Brain pericyte (primary cell): ENCODE measurements around the gene ZNF407.

Experiments used
- DNase-seq: peaks from one replicate; pipeline ENCODE4 v3.0.0-alpha.2; 2012; ENCODE audit warnings: low read depth, low spot score

The ZNF407 gene

DNA sequence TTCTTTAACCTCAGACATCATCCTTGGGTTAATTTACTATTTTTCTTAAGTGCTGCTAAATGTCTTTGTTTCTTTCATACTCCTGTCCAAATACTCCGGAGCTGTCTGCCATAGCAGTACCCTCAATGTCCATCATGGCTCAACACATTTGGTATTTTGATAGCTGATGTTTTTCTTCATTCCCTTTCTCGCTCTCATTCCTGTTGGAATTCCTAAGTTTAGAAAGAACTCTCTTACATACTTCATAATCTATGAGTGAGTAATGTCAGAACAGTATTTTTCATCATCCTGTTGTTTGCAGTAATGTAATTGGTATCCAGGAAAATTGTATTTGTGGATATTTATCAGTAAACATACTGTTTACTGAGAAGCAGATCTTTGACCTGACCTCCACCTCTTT lies 328.4 kb downstream of the ZNF407 start:
- no peak for DNase-seq

DNA sequence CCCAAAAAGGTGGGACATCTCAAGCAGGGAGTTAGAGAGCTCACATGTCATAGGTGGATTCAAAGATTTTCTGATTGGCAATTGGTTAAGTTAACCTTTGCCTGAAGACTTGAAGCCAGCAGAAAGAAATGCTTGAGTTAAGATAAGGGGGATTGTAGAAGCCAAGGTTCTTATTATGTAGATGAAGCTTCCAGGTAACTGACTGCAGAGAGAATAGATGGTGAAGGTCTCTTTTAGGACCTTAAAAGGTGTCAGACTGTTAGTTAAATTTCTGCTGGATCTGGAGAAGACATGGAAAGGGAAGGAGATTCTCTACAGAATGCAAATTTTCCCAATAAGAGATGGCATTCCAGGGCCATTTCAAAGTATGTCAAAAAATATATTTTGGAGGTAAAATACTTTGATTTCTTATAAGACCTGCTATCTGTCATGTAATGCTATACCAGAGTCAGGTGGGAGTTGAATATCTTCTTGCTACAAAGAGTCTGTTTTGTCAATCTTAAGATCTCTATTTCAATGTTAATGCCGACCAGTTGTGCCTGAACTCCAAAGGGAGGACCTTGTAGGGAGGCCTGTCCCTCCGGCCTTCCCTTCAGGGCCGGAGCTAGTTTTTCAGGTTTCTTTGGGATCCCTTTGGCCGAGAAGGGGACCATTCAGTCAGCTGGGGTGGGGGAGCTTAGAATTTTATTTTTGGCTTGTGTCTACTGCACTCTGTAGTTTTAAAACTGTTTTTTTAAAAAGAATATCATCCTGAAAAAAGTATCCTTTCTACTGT lies 330.7 kb downstream of the ZNF407 start:
- DNase-seq = no peak

DNA sequence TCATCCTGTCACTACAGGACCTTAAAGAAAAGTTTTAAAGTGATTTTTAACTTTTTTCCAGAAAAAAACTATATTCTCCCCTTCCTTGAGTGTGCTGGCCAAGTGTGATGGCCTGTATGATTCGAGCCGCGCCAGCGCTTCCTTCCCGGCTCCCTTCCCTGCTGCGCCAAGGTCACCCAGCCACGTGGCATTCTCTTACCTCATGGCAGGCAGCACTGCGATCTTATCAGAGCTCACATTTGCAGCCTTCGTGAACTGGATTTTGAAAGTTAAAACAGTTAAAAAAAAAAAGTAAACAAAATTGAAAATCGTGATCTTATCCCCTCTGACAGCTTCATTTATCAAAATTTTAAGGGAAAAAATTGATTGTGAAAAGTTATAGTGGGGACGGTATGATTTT lies 331.4 kb downstream of the ZNF407 start:
- DNase-seq = no peak

DNA sequence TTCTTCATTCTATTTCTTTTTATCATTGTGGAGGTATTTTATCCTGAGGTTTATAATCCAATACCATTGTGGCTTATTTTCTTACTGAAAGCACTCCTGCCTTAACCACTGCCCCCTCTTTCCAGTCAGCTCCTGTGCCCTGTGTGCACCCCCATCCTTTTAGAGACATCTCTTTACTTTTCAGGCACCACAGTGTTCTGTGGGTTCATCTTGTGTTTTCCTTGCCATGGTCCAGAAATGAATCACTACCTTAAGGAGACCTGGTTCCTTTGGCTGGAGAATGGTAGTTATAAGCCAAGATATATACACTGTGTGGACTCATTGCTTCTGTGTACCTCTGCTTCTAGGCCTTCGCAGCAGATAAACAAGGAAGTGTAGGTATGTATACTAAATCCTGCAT lies 332.9 kb downstream of the ZNF407 start:
- DNase-seq = no peak

DNA sequence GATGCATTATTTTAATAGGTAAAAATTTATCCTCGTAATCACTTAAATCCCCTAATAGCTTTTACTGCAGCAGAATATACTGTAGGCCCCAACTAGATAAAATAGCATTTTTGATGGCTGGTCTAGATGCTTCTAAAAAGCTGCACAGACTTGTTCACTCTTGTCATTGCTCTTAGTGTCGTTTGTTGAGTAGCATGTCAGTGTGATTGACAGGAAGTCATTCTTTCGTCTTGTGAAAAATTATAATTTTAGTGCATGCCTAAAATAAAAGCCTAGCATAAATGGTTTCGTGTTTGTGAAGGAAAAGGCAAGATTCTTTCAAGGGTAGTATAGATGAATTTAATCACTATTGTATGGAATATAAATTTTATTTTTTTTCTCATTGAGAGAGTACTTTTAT lies 336.3 kb downstream of the ZNF407 start:
- DNase-seq = no peak

DNA sequence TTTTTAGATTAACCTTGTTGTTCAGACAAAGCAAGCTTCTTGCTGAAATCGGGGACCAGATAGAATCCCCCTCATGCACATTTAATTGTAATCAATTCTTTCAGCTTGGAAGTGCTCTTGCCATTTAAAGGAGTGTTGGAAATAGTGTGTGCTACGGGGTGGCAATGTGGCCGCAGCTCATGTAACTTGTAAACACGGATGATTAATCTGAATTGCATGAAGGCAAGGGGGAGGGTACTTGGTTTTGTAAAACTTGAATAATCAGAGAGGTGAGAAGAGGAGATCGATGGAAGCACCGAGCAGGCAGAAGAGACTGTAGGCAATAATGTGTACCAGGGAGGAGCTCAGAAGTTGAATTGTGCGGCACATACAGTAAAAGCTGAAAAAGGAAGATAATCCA lies 337.8 kb downstream of the ZNF407 start:
- no peak for DNase-seq

DNA sequence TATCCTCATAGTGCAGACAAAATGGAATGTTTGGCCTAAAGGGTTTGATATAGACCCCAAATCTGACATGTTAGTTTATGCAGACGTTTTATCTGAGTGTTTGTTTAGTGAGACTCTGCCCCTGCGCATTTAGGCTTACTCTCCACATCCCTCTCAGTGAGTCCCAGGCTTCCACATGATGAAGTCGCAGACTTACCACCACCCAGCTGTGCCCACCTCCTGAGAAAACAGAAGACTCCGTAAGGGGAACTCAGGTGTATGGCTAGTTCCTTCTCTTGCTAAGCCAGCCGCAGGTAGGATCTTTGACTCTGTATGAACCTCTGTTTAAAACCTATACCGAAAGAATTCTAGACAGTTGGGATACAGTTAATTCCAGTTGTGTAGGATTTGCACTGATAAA lies 338.7 kb downstream of the ZNF407 start:
- no peak for DNase-seq

DNA sequence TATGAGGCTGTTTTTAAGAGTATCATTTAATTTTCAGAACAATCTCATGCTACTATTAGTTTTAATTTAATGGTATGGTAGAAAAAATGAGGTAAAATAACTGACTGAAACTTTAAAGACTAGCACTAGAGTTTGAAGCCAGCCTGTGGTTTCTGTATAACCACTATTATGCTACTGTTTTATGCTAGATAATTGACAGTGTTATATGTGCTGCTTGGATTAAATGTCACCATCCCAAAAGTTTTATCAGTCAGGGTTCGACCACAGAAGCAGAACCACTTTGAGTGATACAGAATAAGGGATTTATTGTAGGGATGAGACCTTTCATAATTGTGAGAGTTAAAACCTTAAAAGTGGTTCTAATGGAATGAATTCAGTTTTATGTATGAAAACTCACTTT lies 339.6 kb downstream of the ZNF407 start:
- no peak for DNase-seq

DNA sequence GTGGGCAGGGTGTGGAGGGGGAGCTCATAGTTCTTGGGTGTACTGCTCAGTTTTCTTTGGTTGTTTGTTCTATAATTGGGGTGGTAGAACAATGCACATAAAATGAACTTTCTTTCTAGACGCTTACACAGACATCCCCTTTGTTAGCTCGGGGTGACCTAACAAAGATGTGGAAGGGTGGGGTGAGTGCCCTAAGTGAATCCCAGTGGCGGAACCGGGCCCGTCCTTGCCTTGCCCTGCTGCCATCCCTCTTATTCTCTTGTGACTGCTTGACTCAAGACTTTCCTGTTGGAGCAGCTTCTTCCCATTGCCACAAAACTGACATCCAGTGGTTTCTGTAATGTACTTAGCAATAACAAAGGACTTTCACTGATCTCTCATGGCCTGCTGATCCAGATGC lies 343.2 kb downstream of the ZNF407 start:
- DNase-seq = no peak

DNA sequence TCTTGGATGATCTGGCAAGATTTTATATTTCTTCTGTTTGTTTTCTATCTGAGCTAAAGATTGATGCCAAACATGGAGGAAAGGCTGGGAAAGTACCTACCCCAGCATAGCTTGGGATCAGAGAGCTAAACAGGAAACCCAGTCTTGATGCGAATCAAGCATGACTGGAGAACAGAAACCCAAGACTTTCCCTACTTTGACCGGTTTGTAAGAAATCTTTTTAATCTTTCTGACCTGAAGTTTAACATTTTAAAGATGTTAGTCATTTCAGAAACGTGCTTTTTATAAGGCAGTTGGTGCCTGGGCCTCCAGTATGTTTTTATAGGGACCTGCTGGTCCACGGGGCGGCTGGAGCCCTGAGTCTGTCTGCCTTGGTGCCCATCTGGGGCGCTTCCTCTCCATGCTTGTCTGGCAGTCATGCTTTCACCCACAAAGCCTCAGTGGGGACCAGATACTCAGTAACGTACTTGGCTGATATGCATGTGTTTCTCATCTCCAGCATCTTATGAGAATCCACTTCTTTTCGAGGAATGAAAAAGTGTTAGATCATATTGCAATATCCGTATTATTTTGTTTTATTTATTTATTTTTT lies 344.7 kb downstream of the ZNF407 start:
- no peak for DNase-seq

DNA sequence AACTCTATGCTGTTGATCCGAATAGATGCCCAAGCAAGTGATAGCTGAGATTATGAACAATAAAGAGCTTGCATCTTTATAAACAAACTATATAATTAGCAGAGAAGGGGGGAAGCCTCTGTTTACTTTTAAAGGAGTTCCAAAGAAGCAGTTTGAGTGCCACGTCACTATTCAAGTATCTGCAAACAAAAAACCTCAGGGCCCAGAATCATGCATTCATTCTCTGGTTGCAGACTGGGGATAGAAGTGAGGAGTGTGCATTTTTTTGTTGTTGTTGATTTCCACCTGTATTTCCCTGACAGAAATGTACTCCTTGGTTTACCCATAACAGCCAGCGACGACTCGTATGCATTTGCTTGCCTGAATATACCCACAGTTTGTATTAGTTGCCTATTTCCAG lies 347.0 kb downstream of the ZNF407 start:
- no peak for DNase-seq

DNA sequence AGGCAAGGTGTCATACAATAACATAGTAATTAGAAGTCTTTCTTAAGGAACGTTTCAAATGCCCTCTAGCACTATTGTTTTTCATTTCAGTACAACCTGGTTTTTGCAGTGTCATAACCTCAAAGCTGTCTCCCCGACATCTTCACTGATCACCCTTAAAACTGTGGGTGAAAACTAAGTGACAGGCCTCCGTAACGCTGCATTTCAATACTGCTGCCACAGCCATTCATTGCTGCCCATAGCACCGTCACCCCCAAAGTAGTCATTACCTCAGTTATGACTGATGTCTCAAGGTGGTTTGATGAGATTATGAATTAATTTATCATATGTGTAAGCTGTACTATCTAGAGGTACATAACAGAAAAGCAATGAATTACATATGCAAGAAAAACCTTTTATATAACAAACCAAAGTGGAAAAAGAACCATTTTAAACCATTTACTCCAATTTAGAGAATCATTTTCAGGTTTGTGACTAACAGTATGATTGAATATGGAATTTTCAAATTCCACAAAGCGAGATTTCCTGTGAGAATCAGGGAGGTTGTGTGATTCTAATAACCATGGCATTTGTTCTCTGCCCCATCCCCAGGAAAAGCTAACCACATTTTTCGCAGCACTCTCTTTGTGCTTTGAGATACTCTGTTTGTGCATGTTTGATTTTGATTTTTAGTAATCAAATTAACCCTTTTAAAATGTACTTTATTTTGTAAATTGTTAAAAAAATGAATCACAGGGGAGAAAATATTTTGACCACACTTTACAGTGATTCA lies 348.3 kb downstream of the ZNF407 start:
- DNase-seq = no peak

DNA sequence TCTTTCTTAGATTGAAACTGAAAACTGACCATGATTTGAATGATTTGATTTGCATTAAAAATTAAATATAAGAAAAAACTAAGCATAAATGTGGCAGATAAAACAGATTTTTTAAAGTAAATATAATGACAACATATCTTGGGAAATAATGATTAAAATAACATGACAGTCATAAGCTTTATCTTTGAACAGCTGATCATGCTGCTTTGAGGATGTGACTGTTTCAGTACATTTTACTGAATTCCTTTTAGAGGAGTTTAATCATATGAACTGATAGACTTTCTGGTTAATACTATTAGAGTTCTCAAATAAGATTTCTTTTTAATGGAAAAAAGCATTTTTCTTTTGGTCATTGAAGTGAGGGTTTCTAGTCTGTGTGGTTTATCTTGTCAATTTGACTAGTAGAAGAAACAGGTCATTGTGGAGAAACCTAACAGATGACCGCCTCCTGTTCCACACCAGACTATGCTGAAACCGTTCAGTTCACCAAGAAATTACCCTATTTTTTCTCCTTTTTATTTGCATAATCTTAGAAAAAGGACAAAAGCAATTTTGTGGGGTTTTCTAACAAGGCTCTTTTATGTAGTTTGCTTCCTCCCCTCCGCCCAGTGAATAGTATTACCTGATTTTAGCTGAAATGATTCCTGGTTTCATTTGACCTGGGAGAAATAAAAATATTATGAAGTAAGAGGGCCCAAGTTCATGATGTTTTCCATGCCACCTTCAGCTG lies 349.1 kb downstream of the ZNF407 start:
- DNase-seq = no peak

DNA sequence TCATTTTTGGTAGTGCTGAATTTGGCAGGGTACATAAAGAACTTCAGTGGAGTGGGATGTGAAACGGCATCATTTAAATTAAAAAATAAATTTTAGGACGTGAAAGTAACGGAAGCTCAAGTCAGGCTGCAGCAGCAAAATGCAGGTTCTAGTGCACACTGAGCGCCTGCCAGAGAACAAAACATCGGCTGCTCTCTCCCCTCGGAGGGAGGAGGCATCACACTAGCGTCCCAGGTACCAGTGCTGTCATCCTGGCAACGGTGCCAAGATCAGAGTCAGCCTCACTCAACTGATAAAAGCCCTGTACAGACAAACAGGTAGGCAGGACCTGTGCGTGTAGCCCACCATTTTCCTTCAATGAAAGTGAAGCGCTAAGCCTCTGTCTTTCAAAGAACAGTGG lies 349.7 kb downstream of the ZNF407 start:
- no peak for DNase-seq

DNA sequence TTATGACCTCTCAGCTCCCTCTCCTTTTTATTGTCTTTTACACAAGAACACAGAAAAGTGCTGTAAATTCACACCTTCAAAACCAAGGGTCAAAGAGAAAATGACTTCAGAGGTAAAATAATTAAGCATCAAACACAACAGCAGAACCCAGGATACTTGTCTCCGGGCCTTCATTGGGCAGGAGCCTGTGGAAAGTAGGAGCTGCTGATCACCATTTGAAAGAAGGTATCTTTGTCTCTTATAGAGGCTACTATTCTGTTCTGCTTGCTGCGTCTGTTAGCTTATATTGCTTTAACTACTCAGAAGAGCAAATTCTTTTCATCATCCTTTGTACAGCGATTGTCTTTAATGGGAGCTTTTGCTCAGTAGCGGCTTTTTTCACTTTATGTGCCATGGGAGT lies 350.2 kb downstream of the ZNF407 start:
- no peak for DNase-seq

DNA sequence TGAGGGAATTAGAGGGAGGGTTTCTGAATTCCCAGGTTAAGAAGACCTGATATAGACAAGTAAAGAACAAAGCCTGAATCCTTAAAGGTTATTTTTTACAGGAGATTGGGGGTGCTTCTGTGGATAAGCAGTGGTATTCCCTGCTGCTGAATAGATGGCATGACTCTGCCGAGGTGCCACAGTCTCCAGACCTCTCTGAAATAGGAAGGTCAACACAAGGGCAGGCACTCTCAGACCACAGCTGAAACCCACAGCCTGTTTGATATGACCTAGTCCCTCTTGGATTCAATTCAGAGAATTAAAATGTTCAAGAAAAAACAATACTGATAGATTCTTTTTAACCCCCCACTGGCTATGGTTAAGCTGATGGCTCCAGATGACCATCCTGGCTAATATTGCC lies 351.9 kb downstream of the ZNF407 start:
- DNase-seq = no peak

DNA sequence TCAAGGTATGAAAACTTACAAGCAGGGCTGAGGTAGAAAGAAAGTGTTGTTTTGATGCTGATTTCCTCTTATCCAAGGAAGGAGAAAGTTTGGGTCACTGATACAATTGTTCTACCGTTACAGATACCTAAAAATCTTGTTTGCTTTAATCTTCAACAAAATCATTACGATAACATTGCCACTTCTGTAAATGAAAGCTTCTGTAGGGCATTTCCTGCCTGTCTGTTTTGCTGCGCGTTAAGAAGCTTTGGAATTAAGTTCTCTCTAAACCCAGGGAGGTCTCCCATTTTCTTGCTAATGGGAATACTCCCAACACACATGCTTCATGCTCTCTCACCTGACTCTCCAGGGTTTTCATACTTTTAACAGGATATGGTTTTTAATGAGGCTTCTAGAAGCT lies 352.8 kb downstream of the ZNF407 start:
- DNase-seq = no peak

DNA sequence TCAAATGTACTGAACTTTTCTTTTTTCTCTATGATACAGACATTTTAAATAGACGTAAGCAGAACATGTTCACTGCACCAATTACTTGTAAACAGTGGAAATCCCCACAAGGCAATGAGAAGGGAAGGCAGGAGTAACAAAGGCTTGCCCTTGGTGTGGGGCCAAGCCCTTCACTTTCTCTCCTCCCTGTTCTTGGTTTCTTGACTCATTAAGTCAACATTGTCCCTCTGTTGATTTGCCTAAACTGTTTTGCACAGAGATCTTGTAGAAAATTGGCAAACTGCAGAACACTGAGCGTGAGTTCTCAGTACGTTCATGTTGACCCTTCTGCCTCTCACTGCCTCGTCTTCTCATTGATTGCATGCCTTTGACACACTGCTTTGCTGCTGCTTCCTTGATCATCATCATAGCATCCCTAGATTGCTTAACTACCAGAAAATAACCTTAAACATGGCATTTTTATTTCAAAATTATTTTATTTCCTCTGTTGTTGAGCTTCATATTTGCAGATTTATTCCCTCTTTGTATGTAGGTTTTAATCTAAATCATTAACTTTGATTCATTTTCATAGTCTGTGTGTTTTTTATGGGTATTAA lies 353.6 kb downstream of the ZNF407 start:
- DNase-seq = peak; percentile 96

DNA sequence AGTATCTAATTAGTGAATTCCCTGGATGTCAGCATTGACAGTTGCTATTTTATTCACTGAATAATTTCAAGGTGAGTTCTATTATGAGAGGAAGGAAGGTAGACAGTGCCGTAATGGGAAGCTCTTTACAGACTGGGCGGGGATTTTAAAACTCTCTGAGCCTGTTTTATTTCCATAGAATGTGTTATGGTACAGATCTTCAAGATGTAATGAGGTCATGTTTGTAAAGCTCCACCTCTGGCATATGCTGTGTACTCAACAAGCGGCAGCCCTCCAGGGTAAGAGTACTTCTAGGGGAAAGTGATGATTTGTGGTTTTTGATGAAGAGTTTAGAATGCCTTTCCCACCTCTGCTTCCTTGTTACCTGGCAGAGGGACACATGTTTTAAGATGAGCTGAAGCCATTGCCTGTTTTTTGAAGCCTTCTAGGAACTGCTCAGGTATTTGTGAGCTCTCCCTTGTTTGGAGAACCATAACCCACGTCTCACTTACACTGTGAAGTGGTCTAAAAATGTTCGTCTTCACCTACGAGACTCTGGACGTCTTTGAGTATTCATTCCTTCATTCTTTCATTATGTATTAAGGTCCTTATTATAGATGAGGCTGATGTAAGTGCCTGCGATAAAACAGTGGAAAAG lies 360.0 kb downstream of the ZNF407 start:
- no peak for DNase-seq

DNA sequence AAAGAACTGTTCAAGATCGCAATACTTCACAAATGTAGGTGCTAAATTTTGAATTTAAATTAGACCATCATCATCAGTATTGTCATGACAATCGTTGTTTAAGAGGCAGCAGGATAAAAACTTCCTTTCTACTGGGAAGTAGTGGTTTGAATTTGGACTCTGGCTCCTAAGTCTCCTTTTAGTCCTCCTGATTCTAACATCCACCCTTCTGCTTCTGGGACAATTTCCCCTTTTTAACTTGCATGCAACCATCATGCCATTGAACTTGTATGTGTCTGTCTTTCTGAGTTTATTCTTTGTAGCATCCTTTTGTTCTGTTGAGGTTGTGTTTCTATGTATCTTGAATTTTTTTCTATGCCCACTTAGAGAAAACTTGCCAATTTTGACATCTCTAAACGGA lies 361.5 kb downstream of the ZNF407 start:
- no peak for DNase-seq

DNA sequence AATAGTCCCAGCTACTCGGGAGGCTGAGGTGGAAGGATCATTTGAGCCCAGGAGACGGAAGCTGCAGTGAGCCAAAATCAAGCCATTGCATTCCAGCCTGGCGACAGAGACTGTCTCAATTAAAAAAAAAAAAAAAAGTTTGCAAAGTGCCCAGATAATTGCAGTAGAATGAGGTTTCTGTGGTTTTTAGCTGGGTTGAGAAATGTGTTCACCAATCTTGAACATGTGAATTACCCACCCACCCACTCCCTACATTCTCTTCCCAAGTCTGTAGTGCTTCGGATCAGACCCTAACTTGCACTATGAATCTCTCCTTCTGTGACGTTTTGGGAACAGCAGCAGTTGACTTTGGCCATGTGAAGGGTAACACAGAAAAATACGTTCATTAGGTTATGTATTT lies 363.9 kb downstream of the ZNF407 start:
- DNase-seq = no peak
